Thoracic aorta (tissue), 2 donors: Measurements from ENCODE around the gene DNAJC1. TPM values are rescaled to one million over a fixed set of nuclear protein-coding genes. Genes with fewer than 3 reads are reported as not detected.

ENCODE experiments used
- ATAC-seq: fragments of 150-250 bp; one replicate; pipeline ENCODE4 v1.8.0; 2017; ENCODE audit warnings: low read depth; ENCODE audit not compliant: insufficient number of reproducible peaks, low FRiP score
- DNase-seq: peaks from one replicate; pipeline ENCODE4 v3.0.0-alpha.2; 2020; ENCODE audit warnings: low spot score
- H3K27ac ChIP-seq, 2 donors: fragments of 200-600 bp; sonication (generic); 1 replicate in 1 of 2; 2 replicates in 1 of 2; pipeline ENCODE4 v1.5.1; 2016; ENCODE audit warnings: mild to moderate bottlenecking in 2 of 2, moderate library complexity in 2 of 2
- H3K27me3 ChIP-seq: fragments of 200-600 bp; sonication (generic); replicated peaks from 2 replicates; pipeline ENCODE4 v1.6.0; 2016; ENCODE audit warnings: mild to moderate bottlenecking; ENCODE audit not compliant: insufficient read depth
- H3K36me3 ChIP-seq: fragments of 200-600 bp; sonication (generic); one replicate; pipeline ENCODE4 v1.5.1; 2016
- H3K4me1 ChIP-seq, 2 donors: fragments of 200-600 bp; sonication (generic); 1 replicate in 1 of 2; 2 replicates in 1 of 2; pipeline versions ENCODE4 v1.5.1 to v1.6.0; 2016; ENCODE audit warnings: low read depth in 2 of 2, mild to moderate bottlenecking in 1 of 2; ENCODE audit not compliant: control insufficient read depth in 1 of 2
- H3K4me3 ChIP-seq: fragments of 200-600 bp; sonication (generic); 2 replicates; pipeline ENCODE4 v1.5.1; 2016; ENCODE audit warnings: mild to moderate bottlenecking
- H3K9me3 ChIP-seq: fragments of 200-600 bp; sonication (generic); 2 replicates; pipeline ENCODE4 v1.5.1; 2016
- CTCF ChIP-seq: fragments of 200-600 bp; sonication (generic); IDR thresholded peaks from one replicate; pipeline ENCODE4 v1.5.1; 2019; ENCODE audit warnings: antibody characterized with exemption
- total RNA-seq, 2 donors: library from RNA; depleted of rRNA; stranded (reverse); fragments of >200 nt; gene quantifications; one replicate each; pipeline versions ENCODE4 v1.1.0 to v1.2.3, GENCODE V29; 2016

The DNAJC1 gene
- total RNA-seq, 2 donors from 2014 or later: 63.1 to 156 TPM

- H3K27me3 ChIP-seq: no peaks in the 10 kb centered on the region
- no peak for TF ChIP-seq CTCF
- no peak overlapping the region for H3K4me3 ChIP-seq
- H3K36me3 ChIP-seq: no peaks in the 10 kb centered on the region
- ATAC-seq (no peak), DNase-seq (no peak)
- H3K27ac ChIP-seq: no peak overlapping the region
- peaks cover 0 to 2% of the 10 kb centered on the region in 2 donors for H3K4me1 ChIP-seq
- no peaks in the 10 kb centered on the region for H3K9me3 ChIP-seq
Observed at GRCh38 chr10:21803374-21803773, 200.2 kb downstream of the DNAJC1 start.

GRCh38 chr10:21801609-21802008 is 201.9 kb downstream of the DNAJC1 start:
- Histone ChIP-seq H3K4me1 (no peaks in the 10 kb centered on the region), H3K27me3 (no peaks in the 10 kb centered on the region), H3K9me3 (no peaks in the 10 kb centered on the region), H3K27ac (no peak overlapping the region), H3K36me3 (no peaks in the 10 kb centered on the region), H3K4me3 (no peak overlapping the region)
- TF ChIP-seq CTCF: no peak
- no peak for ATAC-seq
- DNase-seq: no peak

GRCh38 chr10:21797984-21798765 is 205.4 kb downstream of the DNAJC1 start:
- Histone ChIP-seq H3K27me3 (no peaks in the 10 kb centered on the region), H3K9me3 (no peaks in the 10 kb centered on the region), H3K36me3 (no peaks in the 10 kb centered on the region), H3K4me1 (no peaks in the 10 kb centered on the region), H3K27ac (no peak overlapping the region), H3K4me3 (no peak overlapping the region)
- DNase-seq: no peak
- ATAC-seq: no peak
- no peak for TF ChIP-seq CTCF

GRCh38 chr10:21797533-21797932 is 206.0 kb downstream of the DNAJC1 start:
- Histone ChIP-seq H3K4me3 (no peak overlapping the region), H3K9me3 (no peaks in the 10 kb centered on the region), H3K27ac (no peak overlapping the region), H3K4me1 (no peaks in the 10 kb centered on the region), H3K27me3 (no peaks in the 10 kb centered on the region), H3K36me3 (no peaks in the 10 kb centered on the region)
- ATAC-seq: no peak
- TF ChIP-seq CTCF: no peak
- no peak for DNase-seq

GRCh38 chr10:21791276-21791675 is 212.3 kb downstream of the DNAJC1 start:
- H3K27ac ChIP-seq: no peak overlapping the region
- ATAC-seq (no peak), DNase-seq (no peak)
- H3K4me3 ChIP-seq: no peak overlapping the region
- no peak for TF ChIP-seq CTCF
- no peaks in the 10 kb centered on the region for H3K27me3 ChIP-seq
- no peaks in the 10 kb centered on the region for H3K36me3 ChIP-seq
- H3K9me3 ChIP-seq: peaks cover 8% of the 10 kb centered on the region
- no peaks in the 10 kb centered on the region for H3K4me1 ChIP-seq
